HUES64 (cell line): ENCODE data around the gene FOXP1.

Experiments
- H3K27ac ChIP-seq: 2 replicates; pipeline ENCODE4 v1.7.0; 2013; ENCODE audit warnings: low read depth, low read length, inconsistent platforms
- H3K27me3 ChIP-seq: 2 replicates; pipeline ENCODE4 v1.6.1; 2013; ENCODE audit warnings: mild to moderate bottlenecking, low read length; ENCODE audit not compliant: insufficient read depth
- H3K36me3 ChIP-seq: 2 replicates; pipeline ENCODE4 v1.6.1; 2013; ENCODE audit warnings: mild to moderate bottlenecking, low read length; ENCODE audit not compliant: insufficient read depth
- H3K4me1 ChIP-seq: 2 replicates; pipeline ENCODE4 v1.6.1; 2013; ENCODE audit warnings: mild to moderate bottlenecking, low read length, moderate library complexity; ENCODE audit not compliant: insufficient read depth
- H3K4me3 ChIP-seq: 2 replicates; pipeline ENCODE4 v1.5.1; 2013; ENCODE audit warnings: mild to moderate bottlenecking, low read length, moderate library complexity
- H3K9ac ChIP-seq: 2 replicates; pipeline ENCODE4 v1.6.1; 2013; ENCODE audit warnings: mild to moderate bottlenecking, low read depth, low read length
- H3K9me3 ChIP-seq: 2 replicates; pipeline ENCODE4 v1.6.1; 2013; ENCODE audit warnings: low read depth, low read length; ENCODE audit not compliant: insufficient read depth
- WGBS: fragments of 150-250, 120-280 bp; methylation state at CpG from one replicate; pipeline ENCODE4 v1.1.7; 2013; ENCODE audit warnings: missing lambda C conversion rate; 5-methylcytosine and 5-hydroxymethylcytosine counted together

Gene FOXP1

GRCh38 chr3:71052716-71053115 is 530.8 kb downstream of the FOXP1 start:
- H3K9ac ChIP-seq = no peak overlapping the region
- H3K27me3 ChIP-seq = no peaks in the 10 kb centered on the region
- WGBS = 92% methylated on average over 5 of the region's 5 CpGs
- no peaks in the 10 kb centered on the region; the same call in none of the 2 replicates for H3K36me3 ChIP-seq
- no peak overlapping the region for H3K4me3 ChIP-seq
- no peaks in the 10 kb centered on the region for H3K9me3 ChIP-seq
- peaks cover 97% of the 10 kb centered on the region for H3K4me1 ChIP-seq
- H3K27ac ChIP-seq = no peak overlapping the region

DNA sequence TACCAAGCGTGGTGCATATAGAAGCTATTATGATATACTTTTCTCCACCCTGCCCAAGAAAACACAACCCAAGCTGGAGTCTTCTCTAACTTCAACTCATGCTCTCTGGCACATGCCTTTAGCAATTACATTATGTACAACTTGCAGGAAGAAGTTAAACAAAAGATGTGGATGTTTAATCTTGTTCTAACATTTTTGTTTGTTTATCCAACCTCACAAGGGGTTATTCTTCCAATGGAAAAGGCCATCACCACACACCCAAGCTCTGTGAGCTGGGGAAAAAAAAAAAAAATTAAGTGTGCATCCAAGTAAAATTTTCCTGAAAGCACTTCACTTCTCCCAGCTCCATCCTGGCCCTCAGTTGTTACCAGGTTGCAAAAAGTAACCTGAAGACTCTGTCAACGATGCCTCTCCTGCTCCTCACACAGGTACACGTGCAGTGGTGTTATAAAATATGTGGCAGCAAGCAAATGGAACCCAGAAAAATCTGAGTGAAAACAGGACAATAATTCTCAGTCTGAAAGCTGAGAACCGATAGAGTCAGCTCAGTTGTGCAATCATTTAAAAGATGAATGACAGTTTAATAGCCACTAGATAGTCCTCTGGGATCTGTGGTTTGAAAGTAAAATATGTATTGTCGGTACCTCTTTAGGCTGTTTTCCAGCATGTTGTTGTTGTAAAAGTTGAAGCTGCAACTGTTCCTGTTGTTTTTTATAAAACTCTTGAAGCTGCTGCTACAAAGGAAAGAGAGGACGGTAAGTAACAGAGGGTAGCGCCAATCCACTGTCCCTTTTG is 531.4 kb downstream of the FOXP1 start:
- no peaks in the 10 kb centered on the region for H3K27me3 ChIP-seq
- WGBS = 94% methylated on average over 7 of the region's 7 CpGs
- peaks cover 97% of the 10 kb centered on the region for H3K4me1 ChIP-seq
- no peak overlapping the region for H3K4me3 ChIP-seq
- H3K9me3 ChIP-seq = no peaks in the 10 kb centered on the region
- no peak overlapping the region for H3K27ac ChIP-seq
- H3K9ac ChIP-seq = no peak overlapping the region
- H3K36me3 ChIP-seq = no peaks in the 10 kb centered on the region; the same call in none of the 2 replicates

- no peaks in the 10 kb centered on the region for H3K27me3 ChIP-seq
- H3K4me3 ChIP-seq = no peak overlapping the region
- H3K36me3 ChIP-seq = no peaks in the 10 kb centered on the region; the same call in none of the 2 replicates
- H3K4me1 ChIP-seq = peaks cover 97% of the 10 kb centered on the region
- no peak overlapping the region for H3K9ac ChIP-seq
- WGBS = 50% methylated on average over 5 of the region's 5 CpGs
- peak overlapping the region; percentile 71; the same call in 1 of the 2 replicates for H3K27ac ChIP-seq
- no peaks in the 10 kb centered on the region for H3K9me3 ChIP-seq
Observed at GRCh38 chr3:71051259-71051595, 532.3 kb downstream of the FOXP1 start.

- WGBS = 47% methylated on average over 6 of the region's 6 CpGs
- H3K4me3 ChIP-seq = no peak overlapping the region
- H3K27me3 ChIP-seq = no peaks in the 10 kb centered on the region
- peak overlapping the region; percentile 71; the same call in 1 of the 2 replicates for H3K27ac ChIP-seq
- H3K9me3 ChIP-seq = no peaks in the 10 kb centered on the region
- H3K4me1 ChIP-seq = peaks cover 97% of the 10 kb centered on the region
- no peaks in the 10 kb centered on the region; the same call in none of the 2 replicates for H3K36me3 ChIP-seq
- H3K9ac ChIP-seq = no peak overlapping the region; the same call in 1 of the 2 replicates
Observed at GRCh38 chr3:71050538-71051258, 532.8 kb downstream of the FOXP1 start.

DNA sequence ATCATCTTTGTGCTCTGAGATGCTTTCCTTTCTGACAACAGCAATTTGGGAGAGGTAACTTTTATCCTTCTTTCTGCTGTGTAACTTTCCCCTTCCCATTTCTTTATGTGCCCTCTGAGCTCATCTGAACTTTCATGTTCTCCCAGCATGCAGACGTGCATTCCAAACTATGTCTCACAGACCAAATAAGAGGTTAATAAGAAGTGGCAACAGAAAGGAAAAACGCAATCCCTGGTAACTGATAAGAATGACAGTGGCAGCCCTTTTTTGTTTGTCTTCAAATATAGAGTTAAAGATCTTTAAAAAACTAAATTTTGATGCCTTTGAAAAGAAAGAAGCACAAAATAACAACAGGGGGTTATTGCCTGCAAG is 533.4 kb downstream of the FOXP1 start:
- no peaks in the 10 kb centered on the region for H3K27me3 ChIP-seq
- 10% methylated on average over 2 of the region's 2 CpGs for WGBS
- H3K4me3 ChIP-seq = no peak overlapping the region
- H3K36me3 ChIP-seq = peaks cover 4% of the 10 kb centered on the region
- H3K9me3 ChIP-seq = no peaks in the 10 kb centered on the region
- peak overlapping the region; percentile 71 for H3K27ac ChIP-seq
- peaks cover 94% of the 10 kb centered on the region for H3K4me1 ChIP-seq
- H3K9ac ChIP-seq = no peak overlapping the region

DNA sequence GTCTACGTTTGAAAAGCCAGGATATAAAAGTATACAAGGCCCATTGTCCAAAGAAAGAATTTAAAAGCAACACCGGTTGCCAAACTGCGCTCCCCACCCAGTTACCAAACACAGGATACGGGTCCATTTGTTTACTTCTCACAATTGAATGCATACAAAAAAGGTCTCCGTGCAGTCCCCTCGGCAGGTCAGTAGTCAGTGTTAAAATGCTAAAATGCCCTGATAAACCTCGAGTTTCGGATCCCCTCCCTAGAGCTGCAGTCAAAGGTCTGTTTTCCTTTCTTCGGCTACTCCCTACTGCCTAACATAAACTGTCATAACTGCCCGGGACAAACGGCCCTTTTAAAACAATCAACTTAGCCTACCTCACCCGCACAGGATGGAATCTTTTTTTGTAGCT is 534.6 kb downstream of the FOXP1 start:
- H3K4me1 ChIP-seq = peaks cover 82% of the 10 kb centered on the region
- 19% methylated on average over 12 of the region's 12 CpGs for WGBS
- H3K9me3 ChIP-seq = no peaks in the 10 kb centered on the region
- H3K27ac ChIP-seq = peak overlapping the region; percentile 48
- peaks cover 7% of the 10 kb centered on the region for H3K36me3 ChIP-seq
- H3K4me3 ChIP-seq = peak overlapping the region; percentile 7; the same call in 1 of the 2 replicates
- H3K9ac ChIP-seq = 0 out of 2 replicates have a peak overlapping the region, but pooled peaks have one; percentile 3
- H3K27me3 ChIP-seq = no peaks in the 10 kb centered on the region

- peaks cover 71% of the 10 kb centered on the region for H3K4me1 ChIP-seq
- 63% methylated on average over 6 of the region's 8 CpGs for WGBS
- no peak overlapping the region for H3K4me3 ChIP-seq
- no peak overlapping the region; the same call in 1 of the 2 replicates for H3K9ac ChIP-seq
- H3K9me3 ChIP-seq = no peaks in the 10 kb centered on the region
- no peaks in the 10 kb centered on the region for H3K27me3 ChIP-seq
- peak overlapping the region; percentile 50; the same call in 1 of the 2 replicates for H3K27ac ChIP-seq
- peaks cover 7% of the 10 kb centered on the region for H3K36me3 ChIP-seq
Observed at GRCh38 chr3:71047616-71048531, 535.7 kb downstream of the FOXP1 start.

GRCh38 chr3:71046791-71047190 is 536.7 kb downstream of the FOXP1 start:
- Histone ChIP-seq H3K27ac (no peak overlapping the region), H3K27me3 (no peaks in the 10 kb centered on the region), H3K4me3 (no peak overlapping the region), H3K9ac (no peak overlapping the region), H3K36me3 (peaks cover 7% of the 10 kb centered on the region), H3K4me1 (peaks cover 64% of the 10 kb centered on the region), H3K9me3 (no peaks in the 10 kb centered on the region)
- WGBS = 26% methylated on average over 3 of the region's 3 CpGs

DNA sequence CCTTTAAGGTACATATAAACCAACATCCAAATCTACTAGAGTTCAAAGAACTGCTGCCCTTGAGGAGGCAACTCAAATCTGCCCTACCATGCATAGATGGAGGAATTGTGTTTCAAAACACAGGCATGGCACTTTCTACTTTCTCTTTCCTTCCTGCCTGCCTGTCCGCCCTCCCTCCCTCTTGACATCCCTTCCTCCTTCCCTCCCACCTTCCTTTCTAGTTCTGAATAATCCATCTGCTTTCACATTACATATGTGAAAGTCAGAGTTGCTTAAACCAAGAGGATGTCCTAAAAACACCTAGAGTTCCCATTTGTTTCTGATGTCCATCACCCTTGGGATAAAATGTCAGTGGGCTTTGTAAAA is 537.6 kb downstream of the FOXP1 start:
- WGBS = 75% methylated on average over 1 of the region's 1 CpG
- H3K4me1 ChIP-seq = peaks cover 55% of the 10 kb centered on the region
- H3K4me3 ChIP-seq = no peak overlapping the region
- no peak overlapping the region for H3K27ac ChIP-seq
- no peaks in the 10 kb centered on the region for H3K9me3 ChIP-seq
- H3K27me3 ChIP-seq = no peaks in the 10 kb centered on the region
- no peak overlapping the region for H3K9ac ChIP-seq
- H3K36me3 ChIP-seq = peaks cover 15% of the 10 kb centered on the region

GRCh38 chr3:71045212-71045916 is 538.2 kb downstream of the FOXP1 start:
- H3K9me3 ChIP-seq = no peaks in the 10 kb centered on the region
- 96% methylated on average over 5 of the region's 5 CpGs for WGBS
- H3K27me3 ChIP-seq = no peaks in the 10 kb centered on the region
- no peak overlapping the region for H3K27ac ChIP-seq
- H3K4me3 ChIP-seq = no peak overlapping the region
- no peak overlapping the region for H3K9ac ChIP-seq
- H3K36me3 ChIP-seq = peaks cover 20% of the 10 kb centered on the region
- peaks cover 49% of the 10 kb centered on the region for H3K4me1 ChIP-seq
